ENCODE data around the gene CAMKMT.
A peak's percentile ranks its signal among the peaks of the same experiment; 100 is the strongest.
"Not testable (repeated sequence)": the region's sequence is repeated elsewhere in the genome, so short reads cannot be mapped to it uniquely, and the experiment has no call there.

Gene CAMKMT

DNA sequence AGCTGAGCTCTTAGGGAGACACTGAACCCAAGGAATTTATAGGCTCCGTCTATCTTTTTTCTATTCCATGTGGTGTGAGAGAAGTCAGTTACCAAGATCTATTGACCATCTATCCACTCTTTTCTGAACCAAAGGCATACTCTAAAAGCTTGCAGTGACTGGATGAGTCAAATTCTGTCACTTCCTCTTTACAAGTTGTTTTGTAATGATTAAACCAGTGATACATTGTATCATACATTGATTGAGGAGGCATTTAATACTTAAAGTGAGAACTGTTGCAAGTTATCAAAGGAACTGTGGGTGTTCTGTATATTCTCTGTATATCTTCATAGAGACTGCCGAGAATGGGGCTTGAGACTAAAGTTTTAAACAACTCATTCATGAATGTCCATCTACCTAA, 188.8 kb downstream of the CAMKMT start:
- DNase-seq (ENCODE audit: low read depth in 2 of 2), result no peak

DNA sequence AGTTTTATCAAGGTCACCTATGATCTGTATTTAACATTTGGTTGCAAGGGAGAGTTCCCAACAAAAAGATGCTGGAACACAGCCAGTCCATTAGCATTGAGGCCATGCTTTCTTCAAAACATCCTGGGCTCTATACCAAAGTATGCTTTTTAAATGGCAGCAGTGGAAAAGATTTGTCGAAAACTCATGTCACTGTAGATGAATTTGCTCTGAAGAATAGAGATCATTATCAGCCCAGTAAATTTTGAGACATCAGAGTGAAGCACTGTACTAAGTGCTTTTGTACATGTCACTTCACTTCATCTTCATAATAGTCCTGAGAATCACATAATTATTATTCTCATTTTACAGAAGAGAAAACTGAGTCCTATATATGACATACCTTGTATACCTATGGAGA, 189.8 kb downstream of the CAMKMT start:
- DNase-seq (ENCODE audit: low read depth in 2 of 2), result no peak

DNA sequence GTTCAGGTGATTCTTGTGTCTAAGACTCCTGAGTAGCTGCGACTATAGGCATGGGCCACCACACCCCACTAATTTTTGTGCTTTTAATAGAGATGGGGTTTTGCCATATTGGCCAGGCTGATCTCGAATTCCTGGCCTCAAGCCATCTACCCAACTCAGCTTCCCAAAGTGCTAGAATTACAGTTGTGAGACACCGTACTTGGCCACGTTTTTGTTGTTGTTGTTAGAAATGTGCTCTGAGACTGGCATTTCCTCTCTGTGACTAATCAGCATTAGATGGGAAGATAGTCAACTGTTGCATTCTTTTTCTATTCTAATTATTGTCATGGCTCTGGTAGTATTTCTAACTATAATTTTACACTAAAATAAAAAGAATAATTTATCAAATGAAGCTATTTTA, 191.7 kb downstream of the CAMKMT start:
- peak; percentile 20 to 30 for DNase-seq (ENCODE audit: low read depth in 2 of 2)

DNA sequence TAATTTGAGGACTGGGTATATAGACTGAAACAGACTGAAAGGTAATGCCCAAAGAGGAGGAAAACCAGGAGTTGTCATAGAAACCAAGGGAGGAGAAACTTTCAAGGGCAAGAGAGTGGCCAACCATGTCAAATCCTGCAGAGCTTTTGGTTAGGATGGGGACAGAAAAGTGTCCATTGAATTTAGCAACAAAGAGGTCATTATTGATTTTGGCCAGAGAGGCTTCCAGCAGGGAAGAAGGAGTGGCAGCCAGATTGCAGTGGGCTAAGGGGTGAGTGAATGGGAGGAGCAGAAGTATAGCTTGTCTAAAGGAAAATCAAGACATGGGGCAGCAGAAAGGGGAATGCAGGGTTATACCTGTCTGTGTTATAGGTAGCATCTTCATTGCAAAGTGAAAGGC, 194.0 kb downstream of the CAMKMT start:
- no peak for DNase-seq (ENCODE audit: low read depth in 2 of 2)

DNA sequence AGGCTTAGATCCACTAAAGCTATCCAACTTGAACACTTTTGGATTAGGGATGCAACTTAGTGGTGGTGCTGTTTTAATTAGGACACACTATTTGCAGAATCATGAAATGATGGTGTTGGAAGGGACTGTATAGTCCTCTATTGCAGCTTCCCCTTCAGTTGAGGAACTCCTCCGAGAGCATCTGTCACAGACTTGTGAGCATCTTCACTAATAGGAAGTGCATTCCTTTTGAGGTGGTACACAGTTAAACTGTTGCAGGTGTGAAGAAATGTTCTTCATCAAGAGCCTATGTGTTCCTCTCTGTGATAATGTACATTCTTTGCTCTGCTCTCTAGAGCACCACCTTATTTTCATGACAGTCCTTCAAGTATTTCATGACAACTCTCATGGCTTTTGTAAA, 197.4 kb downstream of the CAMKMT start:
- no peak for DNase-seq (ENCODE audit: low read depth in 2 of 2)

DNA sequence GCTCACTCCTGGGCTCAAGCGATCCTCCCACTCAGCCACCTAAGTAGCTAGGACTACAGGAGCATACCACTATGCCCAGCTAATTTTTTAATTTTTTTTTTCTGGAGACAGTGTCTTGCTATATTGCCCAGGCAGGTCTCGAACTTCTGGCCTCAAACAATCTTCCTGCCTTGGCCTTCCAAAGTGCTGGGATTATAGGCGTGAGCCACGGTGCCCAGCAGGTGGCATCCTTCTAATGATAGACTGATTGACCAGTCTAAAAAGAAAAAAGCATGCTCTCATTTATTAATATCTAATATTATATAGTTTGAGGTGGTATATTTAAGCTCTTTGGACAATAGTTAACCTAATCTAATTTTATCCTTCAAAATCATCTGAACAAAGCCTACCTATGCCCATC, 198.6 kb downstream of the CAMKMT start:
- DNase-seq (ENCODE audit: low read depth in 2 of 2), result no peak

DNA sequence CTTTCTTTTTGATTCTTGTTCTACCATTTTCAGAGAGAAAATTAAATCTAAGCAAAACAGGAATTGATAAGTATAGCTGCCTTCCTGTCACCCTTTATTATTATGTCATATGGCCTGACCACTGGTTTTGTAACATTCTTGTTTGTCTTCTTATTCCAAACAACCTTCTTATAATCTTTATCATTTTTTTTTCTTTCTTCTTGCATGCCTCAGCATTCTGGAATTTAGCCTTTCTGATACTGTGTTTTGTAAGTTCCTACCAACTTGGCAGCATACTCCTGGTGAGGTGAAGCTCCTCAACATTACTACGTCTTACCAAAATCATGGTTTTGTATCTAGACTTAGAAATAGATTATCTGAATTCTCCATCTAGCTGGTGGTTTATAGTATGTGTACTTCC, 199.2 kb downstream of the CAMKMT start:
- no peak for DNase-seq (ENCODE audit: low read depth in 2 of 2)

DNA sequence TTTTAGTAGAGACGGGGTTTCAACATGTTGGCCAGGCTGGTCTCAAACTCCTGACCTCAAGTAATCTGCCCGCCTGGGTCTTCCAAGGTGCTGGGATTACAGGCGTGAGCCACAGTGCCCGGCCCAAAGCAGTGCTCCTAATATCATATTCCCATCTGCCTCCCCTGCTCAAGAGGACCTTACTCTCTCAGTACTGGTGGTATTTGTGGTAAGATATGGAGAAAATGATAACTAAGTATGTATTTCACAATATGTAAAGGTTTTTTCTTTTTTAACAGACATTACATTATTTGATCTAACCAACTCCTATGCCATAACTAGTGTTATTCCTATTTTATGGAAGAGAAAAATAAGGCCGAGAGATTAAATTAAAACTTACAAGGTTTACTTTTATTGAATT, 201.0 kb downstream of the CAMKMT start:
- DNase-seq (ENCODE audit: low read depth in 2 of 2), result no peak

DNA sequence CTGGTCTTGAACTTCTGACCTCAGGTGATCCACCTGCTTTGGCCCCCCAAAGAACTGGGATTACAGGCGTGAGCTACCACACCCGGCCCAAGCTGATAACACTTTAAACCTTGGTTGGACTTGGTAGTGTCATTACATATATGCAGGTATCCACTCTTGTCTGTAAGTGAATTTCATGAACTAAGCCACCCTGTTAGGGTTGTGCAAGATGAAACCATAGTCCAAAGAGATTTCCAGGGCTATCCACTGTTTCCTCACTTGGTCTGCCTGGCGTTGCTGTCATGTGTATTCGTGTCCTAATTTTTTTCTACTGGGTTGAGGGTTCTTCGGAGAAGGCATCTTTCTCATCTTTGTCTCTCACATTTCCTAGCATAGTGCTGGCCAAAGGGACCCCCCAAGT, 203.0 kb downstream of the CAMKMT start:
- DNase-seq (ENCODE audit: low read depth in 2 of 2), result no peak

DNA sequence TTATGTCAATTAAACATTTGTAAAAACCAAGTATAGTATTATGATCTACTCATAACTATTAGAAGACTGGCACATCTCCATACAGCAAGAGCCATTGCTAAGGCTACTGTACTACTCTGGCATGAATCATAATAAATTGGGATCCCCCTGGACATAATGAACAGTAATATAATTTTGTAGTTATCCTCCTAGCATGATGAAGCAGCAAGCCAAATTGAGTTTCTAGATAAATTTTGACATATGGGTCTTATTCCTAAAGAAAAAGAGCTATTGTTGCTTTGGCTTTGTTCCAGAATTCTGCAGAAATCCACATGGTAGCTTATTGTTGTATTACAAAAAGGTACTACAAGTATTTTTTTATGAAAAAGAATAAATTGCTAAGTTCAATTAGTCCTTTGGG, 204.3 kb downstream of the CAMKMT start:
- no peak for DNase-seq (ENCODE audit: low read depth in 2 of 2)

DNA sequence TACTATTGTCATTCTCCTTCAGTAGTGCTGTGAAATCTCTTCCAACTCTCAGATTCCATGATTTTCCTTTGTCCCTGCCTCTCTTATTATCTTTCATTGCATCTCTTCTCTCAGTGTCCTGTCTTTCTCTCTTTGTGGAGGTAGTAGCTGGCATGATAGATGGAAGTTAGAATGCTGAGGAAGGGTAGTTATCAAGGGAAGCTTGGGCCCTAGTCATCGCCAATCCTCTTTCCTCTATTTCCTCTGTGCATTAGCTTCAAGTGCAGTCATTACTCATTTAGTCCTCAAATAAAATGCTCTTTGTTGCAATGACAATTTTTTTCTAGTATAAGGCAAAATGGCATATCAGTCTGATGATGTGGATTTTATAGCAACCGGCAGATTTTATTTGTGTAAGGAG, 207.7 kb downstream of the CAMKMT start:
- no peak for DNase-seq (ENCODE audit: low read depth in 2 of 2)

DNA sequence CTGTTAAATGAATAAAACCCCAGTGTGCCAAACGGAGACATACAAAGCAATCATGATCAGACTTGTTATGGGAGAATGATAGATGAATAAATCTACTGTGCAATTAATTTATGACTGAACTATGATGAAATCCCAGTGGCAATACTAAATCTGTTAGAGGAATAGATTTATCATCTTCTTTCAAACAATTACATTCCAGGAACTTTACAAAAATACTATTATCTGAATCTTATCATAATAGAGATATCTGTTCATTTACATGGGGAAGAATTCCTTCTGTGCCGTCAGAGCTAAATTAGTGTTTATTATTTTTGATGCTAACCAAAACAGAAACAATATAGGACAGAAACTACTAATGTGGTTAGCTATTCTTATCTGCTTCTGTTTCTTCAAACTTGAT, 208.5 kb downstream of the CAMKMT start:
- no peak for DNase-seq (ENCODE audit: low read depth in 2 of 2)

DNA sequence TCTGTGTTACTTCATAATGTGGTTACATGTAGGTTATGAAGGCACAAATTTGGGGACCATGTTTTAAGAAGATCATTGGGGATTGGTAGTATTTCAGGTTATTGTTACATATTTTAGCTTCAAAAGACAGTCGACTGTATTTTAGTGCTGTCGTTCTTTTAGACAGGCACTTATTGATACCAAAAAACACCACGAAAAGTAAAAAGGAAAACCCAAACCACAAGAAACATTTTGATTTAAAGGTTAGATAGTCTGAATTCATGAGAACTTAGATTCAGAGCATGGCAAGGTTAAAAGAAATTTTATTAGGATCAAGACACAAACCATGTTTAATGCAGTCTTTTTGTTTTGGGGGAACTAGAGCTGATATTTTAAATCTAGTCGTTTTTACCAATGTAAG, 209.0 kb downstream of the CAMKMT start:
- DNase-seq (ENCODE audit: low read depth in 2 of 2), result no peak

DNA sequence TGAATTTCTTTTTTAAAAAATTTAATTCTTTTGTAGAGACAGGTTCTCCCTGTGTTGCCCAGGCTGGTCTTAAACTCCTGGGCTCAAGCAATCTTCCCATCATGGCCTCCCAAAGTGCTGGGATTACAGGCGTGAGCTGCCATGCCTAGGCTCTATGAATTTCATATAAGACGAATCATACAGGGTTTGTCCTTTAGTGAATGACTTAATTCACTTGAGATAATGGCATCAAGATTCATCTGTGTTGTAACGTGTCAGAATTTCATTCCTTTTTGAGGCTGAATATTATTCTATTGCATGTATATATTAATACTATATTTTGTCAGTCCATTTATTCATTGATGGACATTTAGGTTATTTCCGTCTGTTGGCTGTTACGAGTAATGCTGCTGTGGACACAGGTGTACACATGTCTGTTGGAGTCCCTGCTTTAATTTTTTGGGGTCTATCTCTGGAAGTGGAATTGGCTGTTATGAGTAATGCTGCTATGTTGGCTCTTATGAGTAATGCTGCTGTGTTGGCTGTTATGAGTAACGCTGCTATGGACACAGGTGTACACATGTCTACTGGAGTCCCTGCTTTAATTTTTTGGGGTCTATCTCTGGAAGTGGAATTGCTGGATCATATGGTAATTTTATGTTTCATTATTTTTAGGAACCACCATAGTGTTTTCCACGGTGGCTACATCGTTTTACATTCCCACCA, 210.6 kb downstream of the CAMKMT start:
- no peak for DNase-seq (ENCODE audit: low read depth in 2 of 2)

DNA sequence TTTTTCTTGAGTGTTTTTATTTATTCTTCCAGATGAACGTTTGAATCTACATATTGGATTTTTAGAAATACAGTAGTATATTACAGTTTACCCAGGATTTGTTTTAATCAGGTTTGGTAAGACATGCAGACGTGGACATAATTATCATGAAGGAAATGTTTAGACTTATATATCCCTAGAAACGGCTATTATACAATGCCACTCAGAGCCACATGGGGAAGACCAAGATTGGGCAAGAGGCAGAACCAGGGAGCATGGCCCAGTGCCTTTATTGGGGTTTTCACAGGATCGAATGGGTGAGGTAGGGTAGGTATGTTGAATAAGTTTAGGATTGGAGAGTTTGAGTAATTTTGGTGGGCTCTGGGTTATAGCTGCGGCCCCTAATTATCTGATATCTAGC, 212.2 kb downstream of the CAMKMT start:
- no peak for DNase-seq (ENCODE audit: low read depth in 2 of 2)

DNA sequence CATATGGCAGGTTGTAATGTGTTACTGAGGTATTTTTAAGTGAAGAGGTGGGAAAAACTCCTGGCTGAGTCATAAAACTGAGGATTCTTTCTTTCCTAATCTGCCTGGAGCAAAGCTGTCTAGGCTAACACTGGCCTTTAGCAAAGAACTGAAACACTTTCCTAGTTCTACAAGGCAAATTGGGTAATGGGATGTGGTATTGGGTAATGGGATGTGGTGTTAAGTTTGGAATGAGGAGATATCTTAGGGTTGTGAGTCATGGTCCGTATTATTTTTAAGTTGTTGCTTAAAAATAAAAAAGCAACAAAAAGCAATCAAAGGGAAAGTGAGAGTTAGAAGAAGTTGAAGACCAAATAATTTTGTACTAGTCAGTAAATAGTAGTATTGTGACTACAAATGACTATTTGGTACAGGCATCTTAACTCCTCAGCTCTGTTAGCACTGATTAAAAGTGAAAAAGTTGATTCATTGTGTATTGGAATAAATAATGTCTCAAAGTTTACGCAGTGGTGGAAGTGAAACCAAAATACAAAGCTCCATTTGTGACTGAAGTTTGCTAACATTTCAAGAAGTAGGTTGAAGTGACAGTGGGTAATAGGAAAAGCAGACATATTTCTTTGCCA, 216.8 kb downstream of the CAMKMT start:
- DNase-seq (ENCODE audit: low read depth in 2 of 2), result peak in 1 of 2 experiments; percentile 20

DNA sequence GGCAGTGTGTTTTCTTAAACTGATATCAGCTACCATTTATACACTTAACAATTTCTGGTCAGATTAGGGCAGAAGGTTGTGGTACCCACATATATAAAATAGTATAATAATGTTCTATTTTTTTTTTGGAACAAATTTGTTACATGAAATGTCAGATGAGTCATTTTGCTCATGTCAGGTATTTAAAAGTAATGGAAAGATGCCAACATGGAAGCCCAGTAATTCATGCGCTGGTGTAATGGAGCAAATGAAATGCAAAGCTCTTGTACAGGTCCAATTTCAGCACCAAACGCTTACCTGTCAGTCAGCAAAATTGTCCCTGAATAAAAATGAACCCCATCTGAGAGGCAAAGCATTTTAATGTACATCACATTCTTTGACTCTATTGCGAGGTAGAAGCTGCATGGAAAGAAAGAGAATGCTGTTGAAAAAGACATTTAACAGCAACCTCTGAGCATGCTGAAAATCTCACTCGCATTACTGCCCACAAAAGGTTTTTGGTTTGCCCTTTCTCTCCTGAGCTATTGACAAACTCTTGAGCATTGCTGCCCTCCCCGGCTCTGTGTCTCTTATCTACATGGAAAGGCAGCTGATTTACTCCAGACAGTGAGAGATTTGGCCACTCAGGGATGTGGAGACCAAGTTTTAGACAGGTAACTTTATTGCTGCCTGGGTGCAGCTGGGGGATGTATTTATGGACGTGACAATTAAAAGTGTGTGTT, 217.5 kb downstream of the CAMKMT start:
- DNase-seq (ENCODE audit: low read depth in 2 of 2), result no peak

DNA sequence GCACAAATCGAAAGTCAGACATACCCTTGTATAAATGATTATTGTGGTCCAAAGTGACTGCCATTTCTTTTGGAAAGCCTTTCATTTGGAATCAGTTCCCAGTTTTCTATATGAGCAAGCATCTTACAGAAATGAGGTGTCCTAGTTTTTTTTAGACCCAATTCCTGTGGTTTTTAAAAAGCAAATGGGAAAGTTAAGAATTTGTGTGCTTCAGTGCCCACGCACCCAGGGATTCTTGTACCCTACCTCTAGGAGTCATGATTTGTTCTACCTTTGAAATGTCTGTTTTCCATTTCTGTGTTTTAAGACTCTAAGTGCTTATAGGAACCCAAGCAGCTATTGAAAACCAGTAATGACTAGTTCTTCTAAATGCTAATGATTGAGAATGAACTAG, 218.1 kb downstream of the CAMKMT start:
- DNase-seq (ENCODE audit: low read depth in 2 of 2), result no peak

DNA sequence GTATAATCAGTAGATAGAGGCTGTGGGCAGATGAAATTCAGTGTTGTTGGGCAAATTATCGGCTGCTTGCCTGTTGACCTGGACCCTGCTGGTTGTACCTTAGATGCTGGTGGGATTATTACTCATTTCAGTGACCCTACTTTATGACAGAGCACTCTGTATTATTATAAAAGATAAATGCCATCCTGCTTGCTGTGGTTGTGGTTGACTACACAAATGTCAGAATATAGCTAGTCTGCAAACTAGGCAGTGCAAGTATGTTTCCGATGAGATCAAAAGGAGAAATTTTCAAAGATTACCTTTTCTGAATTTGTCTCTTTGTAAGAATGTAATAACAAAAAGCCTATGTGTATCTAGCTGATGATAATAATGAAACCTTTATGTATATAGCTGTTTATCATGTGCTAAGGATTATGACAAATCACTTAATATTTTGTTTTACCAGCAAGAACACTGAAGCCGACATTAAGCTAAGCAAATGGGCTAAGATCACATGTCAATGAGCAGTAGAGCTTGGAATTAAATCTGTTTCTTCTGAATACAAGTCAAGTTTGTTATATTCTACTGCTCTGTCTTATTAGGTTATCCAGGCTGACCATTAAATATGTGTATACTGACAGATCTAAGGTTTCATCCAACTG, 219.2 kb downstream of the CAMKMT start:
- DNase-seq (ENCODE audit: low read depth in 2 of 2), result no peak

DNA sequence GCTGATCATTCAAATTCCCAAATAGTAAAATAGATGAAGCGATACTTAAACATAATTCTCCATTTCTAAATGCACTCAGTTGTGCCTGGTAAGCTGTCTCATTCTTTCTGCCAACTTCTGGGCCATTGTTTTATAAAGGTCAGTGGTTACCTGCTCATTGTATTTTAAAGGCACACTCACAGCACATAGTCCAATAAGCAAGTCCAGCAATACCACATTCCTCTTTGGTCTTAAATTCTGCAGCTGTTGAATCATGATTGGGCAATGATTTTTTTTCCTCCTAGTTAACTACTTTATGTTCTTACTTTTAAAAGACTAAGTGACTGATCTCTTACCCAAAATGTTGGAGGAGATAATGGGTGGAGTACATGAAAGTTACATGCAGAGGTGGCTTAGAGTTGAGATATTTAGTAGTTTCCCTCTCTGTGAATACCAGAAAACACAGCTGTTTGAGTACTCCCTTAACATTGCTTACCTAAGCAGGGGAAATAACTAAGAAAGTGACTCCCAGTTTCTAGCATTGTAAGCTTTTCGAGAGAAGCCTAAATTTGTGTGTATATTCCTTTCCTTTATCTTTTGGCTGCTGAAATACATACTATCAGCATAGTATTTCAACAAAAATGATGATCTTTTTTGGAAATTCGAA, 220.7 kb downstream of the CAMKMT start:
- no peak for DNase-seq (ENCODE audit: low read depth in 2 of 2)

DNA sequence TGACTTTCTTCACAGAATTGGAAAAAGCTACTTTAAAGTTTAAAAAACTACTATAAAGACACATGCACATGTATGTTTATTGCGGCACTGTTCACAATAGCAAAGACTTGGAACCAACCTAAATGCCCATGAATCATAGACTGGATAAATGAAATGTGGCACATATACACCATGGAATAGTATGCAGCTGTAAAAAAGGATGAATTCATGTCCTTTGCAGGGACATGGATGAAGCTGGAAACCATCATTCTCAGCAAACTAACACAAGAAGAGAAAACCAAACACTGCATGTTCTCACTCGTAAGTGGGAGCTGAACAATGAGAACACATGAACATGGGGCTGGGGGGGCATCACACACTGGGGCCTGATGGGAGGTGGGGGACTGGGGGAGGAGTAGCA, 233.9 kb downstream of the CAMKMT start:
- not testable (repeated sequence) for DNase-seq (ENCODE audit: low read depth in 2 of 2)
